Rectal smooth muscle tissue (tissue), 1 donor: Measurements from ENCODE around the gene NMT2.

ENCODE experiments used
- H3K27ac ChIP-seq: one replicate; pipeline ENCODE4 v1.7.0; 2013; ENCODE audit warnings: low read depth, low read length, inconsistent platforms
- H3K27me3 ChIP-seq: one replicate; pipeline ENCODE4 v1.7.0; 2013; ENCODE audit warnings: low read length; ENCODE audit not compliant: control insufficient read depth, insufficient read depth
- H3K36me3 ChIP-seq: one replicate; pipeline ENCODE4 v1.7.0; 2013; ENCODE audit warnings: low read length; ENCODE audit not compliant: control insufficient read depth, insufficient read depth
- H3K4me1 ChIP-seq: one replicate; pipeline ENCODE4 v1.7.0; 2013; ENCODE audit warnings: low read length; ENCODE audit not compliant: control insufficient read depth, insufficient read depth
- H3K4me3 ChIP-seq: one replicate; pipeline ENCODE4 v1.7.0; 2013; ENCODE audit warnings: low read length
- H3K9ac ChIP-seq: one replicate; pipeline ENCODE4 v1.7.0; 2013; ENCODE audit warnings: low read length

NMT2 gene

GRCh38 chr10:15124190-15124589 lies 44.3 kb downstream of the NMT2 start:
- Histone ChIP-seq H3K4me3 (no peak overlapping the region), H3K36me3 (peaks cover 10% of the 10 kb centered on the region), H3K27me3 (no peaks in the 10 kb centered on the region), H3K27ac (no peak overlapping the region), H3K9ac (no peak overlapping the region), H3K4me1 (no peaks in the 10 kb centered on the region)

GRCh38 chr10:15123749-15124184 lies 44.7 kb downstream of the NMT2 start:
- no peak overlapping the region for H3K9ac ChIP-seq
- no peaks in the 10 kb centered on the region for H3K4me1 ChIP-seq
- no peaks in the 10 kb centered on the region for H3K27me3 ChIP-seq
- H3K27ac ChIP-seq, result no peak overlapping the region
- H3K36me3 ChIP-seq, result peaks cover 14% of the 10 kb centered on the region
- no peak overlapping the region for H3K4me3 ChIP-seq

GRCh38 chr10:15122477-15123030 lies 45.9 kb downstream of the NMT2 start:
- no peak overlapping the region for H3K4me3 ChIP-seq
- peaks cover 13% of the 10 kb centered on the region for H3K36me3 ChIP-seq
- no peak overlapping the region for H3K27ac ChIP-seq
- no peaks in the 10 kb centered on the region for H3K27me3 ChIP-seq
- H3K4me1 ChIP-seq, result no peaks in the 10 kb centered on the region
- no peak overlapping the region for H3K9ac ChIP-seq

- Histone ChIP-seq H3K27ac (no peak overlapping the region), H3K36me3 (peaks cover 13% of the 10 kb centered on the region), H3K4me3 (no peak overlapping the region), H3K27me3 (no peaks in the 10 kb centered on the region), H3K4me1 (no peaks in the 10 kb centered on the region), H3K9ac (no peak overlapping the region)
Observed at GRCh38 chr10:15121707-15122106, 46.8 kb downstream of the NMT2 start.

GRCh38 chr10:15120523-15120922 lies 48.0 kb downstream of the NMT2 start:
- no peak overlapping the region for H3K27ac ChIP-seq
- no peak overlapping the region for H3K4me3 ChIP-seq
- H3K36me3 ChIP-seq, result peaks cover 13% of the 10 kb centered on the region
- H3K27me3 ChIP-seq, result no peaks in the 10 kb centered on the region
- H3K9ac ChIP-seq, result no peak overlapping the region
- no peaks in the 10 kb centered on the region for H3K4me1 ChIP-seq

- Histone ChIP-seq H3K27ac (no peak overlapping the region), H3K4me1 (no peaks in the 10 kb centered on the region), H3K4me3 (no peak overlapping the region), H3K36me3 (peaks cover 8% of the 10 kb centered on the region), H3K9ac (no peak overlapping the region), H3K27me3 (no peaks in the 10 kb centered on the region)
Observed at GRCh38 chr10:15118615-15119014, 49.9 kb downstream of the NMT2 start.

- Histone ChIP-seq H3K36me3 (peaks cover 8% of the 10 kb centered on the region), H3K27ac (no peak overlapping the region), H3K4me3 (no peak overlapping the region), H3K9ac (no peak overlapping the region), H3K4me1 (no peaks in the 10 kb centered on the region), H3K27me3 (no peaks in the 10 kb centered on the region)
Observed at GRCh38 chr10:15116225-15116624, 52.3 kb downstream of the NMT2 start.

GRCh38 chr10:15113766-15114165 lies 54.7 kb downstream of the NMT2 start:
- Histone ChIP-seq H3K36me3 (peaks cover 3% of the 10 kb centered on the region), H3K4me3 (no peak overlapping the region), H3K27me3 (no peaks in the 10 kb centered on the region), H3K9ac (no peak overlapping the region), H3K27ac (no peak overlapping the region), H3K4me1 (no peaks in the 10 kb centered on the region)

GRCh38 chr10:15112657-15113056 lies 55.8 kb downstream of the NMT2 start:
- no peak overlapping the region for H3K9ac ChIP-seq
- no peaks in the 10 kb centered on the region for H3K27me3 ChIP-seq
- H3K27ac ChIP-seq, result no peak overlapping the region
- no peak overlapping the region for H3K4me3 ChIP-seq
- H3K4me1 ChIP-seq, result no peaks in the 10 kb centered on the region
- peaks cover 4% of the 10 kb centered on the region for H3K36me3 ChIP-seq

GRCh38 chr10:15106352-15107013 lies 62.0 kb downstream of the NMT2 start:
- Histone ChIP-seq H3K27me3 (no peaks in the 10 kb centered on the region), H3K27ac (no peak overlapping the region), H3K4me3 (no peak overlapping the region), H3K36me3 (peaks cover 14% of the 10 kb centered on the region), H3K9ac (no peak overlapping the region), H3K4me1 (no peaks in the 10 kb centered on the region)

GRCh38 chr10:15103513-15103912 lies 65.0 kb downstream of the NMT2 start:
- Histone ChIP-seq H3K36me3 (peaks cover 11% of the 10 kb centered on the region), H3K4me1 (no peaks in the 10 kb centered on the region), H3K9ac (no peak overlapping the region), H3K27me3 (no peaks in the 10 kb centered on the region), H3K27ac (no peak overlapping the region), H3K4me3 (no peak overlapping the region)

GRCh38 chr10:15099886-15100285 lies 68.6 kb downstream of the NMT2 start:
- H3K27ac ChIP-seq, result no peak overlapping the region
- H3K9ac ChIP-seq, result no peak overlapping the region
- peaks cover 4% of the 10 kb centered on the region for H3K4me1 ChIP-seq
- H3K4me3 ChIP-seq, result no peak overlapping the region
- H3K36me3 ChIP-seq, result peaks cover 8% of the 10 kb centered on the region
- H3K27me3 ChIP-seq, result no peaks in the 10 kb centered on the region
